GM21360 (cell line): ENCODE data around the gene DGUOK.
"Not testable (repeated sequence)": the region's sequence is repeated elsewhere in the genome, so short reads cannot be mapped to it uniquely, and the experiment has no call there.

ENCODE experiments used
- ATAC-seq: cut with Tn5 transposase; IDR thresholded peaks from one replicate; pipeline ENCODE4 v1.9.1; 2021; ENCODE audit warnings: mild to moderate bottlenecking, moderate library complexity; ENCODE audit not compliant: unreplicated experiment

DGUOK gene

DNA sequence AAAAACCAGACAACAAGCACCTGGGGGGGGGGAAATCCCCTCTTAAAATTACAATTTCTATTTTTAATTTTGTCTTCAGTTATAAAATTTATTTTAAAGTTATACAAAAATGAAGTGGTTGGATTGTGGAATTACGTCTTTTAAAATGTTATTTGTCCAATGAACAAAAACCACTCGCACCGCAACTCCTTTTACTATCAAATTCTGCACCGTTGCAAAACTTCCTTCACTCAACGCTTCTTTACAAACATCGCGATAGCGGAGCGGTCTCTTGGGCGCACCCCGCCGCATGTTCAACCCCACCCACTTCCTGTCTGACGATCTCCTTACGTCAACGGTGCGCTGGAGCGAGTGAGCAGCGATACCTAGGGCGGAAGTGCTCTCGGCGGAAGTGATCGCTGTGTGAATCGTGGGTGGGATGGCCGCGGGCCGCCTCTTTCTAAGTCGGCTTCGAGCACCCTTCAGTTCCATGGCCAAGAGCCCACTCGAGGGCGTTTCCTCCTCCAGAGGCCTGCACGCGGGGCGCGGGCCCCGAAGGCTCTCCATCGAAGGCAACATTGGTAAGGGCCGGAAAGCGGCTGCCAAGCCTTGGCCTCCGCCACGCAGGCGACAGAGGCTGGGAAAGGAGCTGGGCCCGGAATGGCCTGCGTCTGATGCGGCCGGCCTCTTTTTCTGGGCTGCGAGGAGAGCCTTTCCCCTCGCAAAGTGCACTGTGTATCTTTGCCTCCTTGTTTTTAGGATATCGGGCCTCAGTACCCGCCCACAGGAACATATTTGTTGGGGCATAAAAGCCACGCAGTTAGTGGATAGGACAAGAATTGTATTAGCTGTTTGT lies at the start of gene DGUOK:
Gene DGUOK, plus strand, starts transcription at position 388 of the 835 bp plus-strand sequence. Its CDS starts 31 bp downstream, at position 419.
- ATAC-seq = peak; percentile 99

GRCh38 chr2:73877071-73877802 lies 49.4 kb upstream of the DGUOK start:
- no peak for ATAC-seq

DNA sequence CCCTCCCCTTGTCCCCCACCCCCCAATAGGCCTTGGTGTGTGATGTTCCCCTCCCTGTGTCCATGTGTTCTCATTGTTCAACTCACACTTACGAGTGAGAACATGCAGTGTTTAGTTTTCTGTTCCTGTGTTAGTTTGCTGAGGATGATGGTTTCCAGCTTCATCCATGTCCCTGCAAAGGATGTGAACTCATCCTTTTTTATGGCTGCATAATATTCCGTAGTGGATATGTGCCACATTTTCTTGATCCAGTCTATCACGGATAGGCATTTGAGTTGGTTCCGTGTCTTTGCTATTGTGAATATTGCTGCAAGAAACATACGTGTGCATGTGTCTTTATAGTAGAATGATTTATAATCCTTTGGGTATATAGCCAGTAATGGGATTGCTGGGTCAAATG lies 48.7 kb upstream of the DGUOK start:
- ATAC-seq = not testable (repeated sequence)

GRCh38 chr2:73885406-73885805 lies 41.3 kb upstream of the DGUOK start:
- ATAC-seq = no peak

DNA sequence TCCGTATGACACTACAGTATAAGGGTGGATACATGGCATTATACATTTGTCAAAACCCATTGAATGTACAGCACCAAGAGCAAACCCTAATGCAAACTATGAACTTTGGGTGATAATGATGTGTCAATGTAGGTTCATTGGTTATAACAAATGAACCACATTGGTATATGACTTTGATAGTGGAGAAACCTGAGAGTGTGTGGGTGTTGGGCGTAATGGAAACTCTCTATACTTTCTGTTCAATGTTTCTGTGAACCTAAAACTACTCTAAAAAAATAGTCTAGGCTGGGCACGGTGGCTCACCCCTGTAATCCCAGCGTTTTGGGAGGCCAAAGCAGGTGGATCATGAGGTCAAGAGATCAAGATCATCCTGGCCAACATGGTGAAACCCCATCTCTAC lies 40.3 kb upstream of the DGUOK start:
- ATAC-seq = no peak

DNA sequence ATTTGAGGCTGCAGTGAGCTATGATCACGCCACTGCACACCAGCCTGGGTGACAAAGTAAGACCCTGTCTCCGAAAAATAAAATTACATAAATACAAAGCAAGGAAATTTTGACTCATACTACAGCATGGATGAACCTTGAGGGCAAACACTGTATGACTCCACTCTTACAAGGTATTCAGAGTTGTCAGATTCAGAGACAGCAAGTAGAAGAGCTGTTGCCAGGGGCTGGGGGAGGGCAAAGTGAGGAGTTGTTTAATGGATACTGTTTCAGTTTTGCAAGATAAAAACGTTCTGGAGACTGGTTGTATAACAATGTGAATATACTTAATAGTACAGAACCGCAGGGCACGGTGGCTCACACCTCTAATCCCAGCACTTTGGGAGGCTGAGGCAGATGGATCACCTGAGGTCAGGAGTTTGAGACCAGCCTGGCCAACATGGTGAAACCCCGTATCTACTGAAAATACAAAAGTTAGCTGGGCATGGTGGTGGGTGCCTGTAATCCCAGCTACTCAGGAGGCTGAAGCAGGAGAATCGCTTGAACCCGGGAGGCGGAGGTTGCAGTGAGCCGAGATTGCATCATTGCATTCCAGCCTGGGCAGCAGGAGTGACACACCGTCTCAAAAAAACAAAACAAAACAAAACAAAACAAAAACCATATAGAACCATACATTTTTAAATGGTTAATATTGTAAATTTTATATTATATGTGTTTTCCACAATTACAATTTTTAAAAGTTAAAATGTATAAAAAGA lies 38.9 kb upstream of the DGUOK start:
- not testable (repeated sequence) for ATAC-seq

GRCh38 chr2:73888388-73888787 lies 38.3 kb upstream of the DGUOK start:
- no peak for ATAC-seq

GRCh38 chr2:73889206-73889605 lies 37.5 kb upstream of the DGUOK start:
- ATAC-seq = no peak

GRCh38 chr2:73890301-73891092 lies 36.2 kb upstream of the DGUOK start:
- no peak for ATAC-seq

GRCh38 chr2:73891276-73891901 lies 35.3 kb upstream of the DGUOK start:
- no peak for ATAC-seq

DNA sequence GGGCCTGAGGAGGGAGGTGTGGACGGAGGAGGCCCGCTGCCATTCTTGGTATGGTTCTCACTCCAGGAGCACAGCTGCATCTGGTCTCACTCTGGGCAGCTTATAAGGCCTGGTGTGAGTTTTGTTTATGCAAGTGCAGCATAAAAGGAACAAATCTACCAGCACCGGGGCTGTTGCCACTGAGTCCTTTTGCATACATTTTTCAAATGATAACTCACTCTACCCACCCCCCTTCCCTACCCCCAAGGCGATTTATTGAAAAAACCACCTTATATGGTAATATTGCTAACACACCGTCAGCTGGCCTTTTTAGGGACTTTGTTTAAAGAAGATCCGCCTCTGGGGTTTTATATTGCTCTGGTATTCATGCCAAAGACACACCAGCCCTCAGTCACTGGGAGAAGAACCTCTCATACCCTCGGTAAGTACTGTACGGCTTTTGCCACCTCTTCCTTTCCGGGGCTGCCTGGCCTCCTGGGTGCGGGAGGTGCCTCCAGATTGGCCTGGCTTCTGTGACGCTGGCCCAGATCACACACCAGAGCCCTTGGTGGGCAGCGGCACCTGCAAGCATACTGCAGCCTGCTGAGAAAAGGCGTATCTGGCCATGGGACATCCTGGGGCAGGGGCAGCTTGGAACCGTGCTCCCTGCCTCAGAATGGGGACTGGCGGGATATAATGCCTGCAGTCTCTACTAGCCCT lies 33.9 kb upstream of the DGUOK start, which contains the start of gene ACTG2:
Gene ACTG2, plus strand, starts transcription at position 378 of the 699 bp plus-strand sequence. CDS start 8,304 bp downstream, outside the sequence.
- ATAC-seq = no peak

DNA sequence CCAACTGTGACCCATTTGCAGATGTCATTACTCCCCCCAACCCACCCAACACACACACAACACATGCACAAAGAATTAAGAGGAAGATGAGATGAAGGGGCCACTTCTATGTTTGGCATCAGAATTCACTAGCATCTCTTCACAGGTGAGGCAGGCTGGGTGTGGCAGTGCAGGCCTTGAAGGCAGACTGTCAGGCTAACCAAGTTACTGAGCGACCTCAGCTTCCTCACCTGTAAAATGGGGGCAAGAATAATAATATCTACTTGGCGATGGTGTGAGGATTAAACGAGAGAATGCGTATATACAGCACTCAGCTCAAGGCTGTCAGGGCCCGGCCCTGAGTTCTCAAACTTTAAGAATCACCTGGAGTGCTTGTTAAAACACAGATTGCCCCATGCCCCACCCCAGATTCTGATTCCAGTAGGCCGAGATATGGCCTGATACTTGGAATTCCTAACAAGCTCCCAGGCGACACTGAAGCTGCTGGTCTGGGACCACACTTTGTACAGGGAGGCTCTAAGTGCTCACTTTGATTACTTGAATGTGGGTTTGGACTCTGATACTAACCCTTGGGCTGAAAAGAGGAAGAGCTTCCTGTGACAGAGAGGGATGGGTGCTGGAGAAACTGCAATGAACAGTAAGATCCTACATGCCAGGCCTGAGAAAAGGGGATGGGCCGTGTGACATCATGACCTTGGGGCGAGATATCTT lies 32.8 kb upstream of the DGUOK start:
- no peak for ATAC-seq

DNA sequence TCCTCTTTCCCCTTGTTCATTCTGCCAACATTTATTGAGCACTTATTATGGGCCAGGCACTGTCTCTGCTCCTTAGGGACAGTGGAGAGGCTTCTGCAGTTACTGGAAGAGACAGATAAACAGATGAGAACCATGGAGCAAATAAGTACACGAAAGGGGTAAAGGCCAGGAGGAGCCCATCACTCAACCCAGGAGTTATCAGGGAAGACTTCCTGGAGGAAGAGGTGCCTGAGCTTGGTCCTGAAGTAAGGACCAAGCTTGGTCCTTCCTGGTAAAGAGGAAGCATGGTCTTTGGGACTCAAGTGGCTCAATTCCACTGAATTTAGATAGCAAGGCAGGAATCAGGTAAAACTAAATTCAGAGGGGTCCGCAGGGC lies 32.2 kb upstream of the DGUOK start:
- ATAC-seq = no peak

- ATAC-seq = no peak
These were observed 31.8 kb upstream of the DGUOK start for GRCh38 chr2:73894877-73895276.

DNA sequence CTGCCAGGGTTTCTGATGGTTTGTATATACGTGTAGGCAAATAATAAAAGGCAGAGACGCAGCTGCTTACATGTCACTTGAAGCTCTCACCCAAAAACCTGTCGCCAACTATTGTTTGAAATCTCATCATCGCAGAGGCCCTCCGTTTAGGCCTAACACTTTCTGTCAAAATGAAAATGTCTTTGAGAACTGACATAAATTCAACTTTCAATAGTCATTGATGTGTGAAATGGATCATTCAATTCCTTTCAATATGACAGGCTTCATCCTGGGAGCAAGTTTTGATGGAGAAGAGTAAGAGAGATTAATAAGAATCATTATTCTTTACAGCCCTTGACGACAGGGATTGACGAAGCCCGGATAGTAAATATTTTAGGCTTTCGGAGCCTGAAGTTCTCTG lies 31.2 kb upstream of the DGUOK start:
- ATAC-seq = no peak

- no peak for ATAC-seq
These were observed 30.1 kb upstream of the DGUOK start for GRCh38 chr2:73896362-73897239.

DNA sequence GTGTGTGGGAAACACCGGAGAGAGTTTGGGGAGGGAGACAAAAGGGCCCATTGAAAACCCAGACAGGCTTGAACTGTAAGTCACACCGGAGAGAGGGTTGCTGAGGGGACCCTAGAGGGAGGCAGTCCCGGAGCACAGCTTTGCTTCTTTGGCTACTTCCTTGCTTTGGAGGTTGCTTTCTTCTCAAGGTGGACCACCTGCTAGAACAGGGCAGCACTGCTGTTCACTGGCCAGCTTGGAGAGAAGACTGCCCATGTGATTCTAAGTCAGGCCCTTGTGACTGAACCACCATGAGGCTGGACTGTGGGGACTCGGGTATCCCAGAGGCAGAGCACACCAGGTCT lies 29.5 kb upstream of the DGUOK start:
- ATAC-seq = no peak

DNA sequence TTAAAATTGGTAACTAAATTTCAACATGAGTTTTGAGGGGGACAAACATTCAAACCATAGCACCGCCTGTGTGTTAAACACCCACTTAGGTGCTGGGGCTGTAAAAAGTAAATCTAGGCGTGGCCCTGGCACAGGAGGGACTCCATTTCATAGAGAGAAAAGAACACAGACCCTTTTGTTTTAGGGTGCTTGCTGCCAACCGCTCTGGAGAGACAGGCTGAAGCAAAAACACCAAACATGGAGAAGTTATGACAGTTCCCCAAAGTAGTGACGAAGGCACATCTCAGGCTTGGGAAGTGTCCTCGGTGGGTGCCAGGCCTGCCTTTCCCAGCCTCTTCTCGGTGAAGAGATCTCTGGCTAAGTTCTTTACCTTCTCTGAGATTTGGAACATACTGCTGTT lies 28.7 kb upstream of the DGUOK start:
- ATAC-seq = no peak
